Activated T-helper 17 cell treated with anti-CD3 and anti-CD28 coated beads, Interleukin-2, amount 50 U/mL, for 72 hours (primary cell): Measurements from ENCODE around the gene TCF21. TPM values are rescaled to one million over a fixed set of nuclear protein-coding genes. Genes with fewer than 3 reads are reported as not detected.

ENCODE experiments used
- ATAC-seq: fragments of 150-1000 bp; cut with Tn5 transposase; replicated peaks from 2 replicates; pipeline ENCODE4 v1.10.0; 2021; ENCODE audit warnings: mild to moderate bottlenecking, moderate library complexity
- H3K27ac Mint-ChIP-seq: one replicate; pipeline ENCODE4 v1.8.0; 2022; ENCODE audit warnings: mixed read lengths
- H3K27me3 Mint-ChIP-seq: one replicate; pipeline ENCODE4 v1.8.0; 2022; ENCODE audit warnings: mixed read lengths
- H3K36me3 Mint-ChIP-seq: one replicate; pipeline ENCODE4 v1.8.0; 2022; ENCODE audit warnings: low read depth, mild to moderate bottlenecking, mixed read lengths
- H3K4me1 Mint-ChIP-seq: one replicate; pipeline ENCODE4 v1.8.0; 2022; ENCODE audit warnings: mixed read lengths
- H3K4me3 Mint-ChIP-seq: one replicate; pipeline ENCODE4 v1.8.0; 2022; ENCODE audit warnings: mild to moderate bottlenecking, mixed read lengths
- H3K9me3 Mint-ChIP-seq: one replicate; pipeline ENCODE4 v1.8.0; 2022; ENCODE audit warnings: mixed read lengths
- total RNA-seq, 2 donors: library from RNA; stranded (reverse); gene quantifications; one replicate each; pipeline ENCODE4 v1.2.3, GENCODE V29; 2022

Gene TCF21
- total RNA-seq, 2 donors from 2014 or later, result not detected

GRCh38 chr6:133877116-133877515 lies 11.8 kb upstream of the TCF21 start:
- peaks cover 32% of the 10 kb centered on the region for H3K27me3 Mint-ChIP-seq
- no peak overlapping the region for H3K4me3 Mint-ChIP-seq
- H3K36me3 Mint-ChIP-seq, result no peaks in the 10 kb centered on the region
- H3K27ac Mint-ChIP-seq, result no peak overlapping the region
- no peaks in the 10 kb centered on the region for H3K4me1 Mint-ChIP-seq
- no peak for ATAC-seq
- H3K9me3 Mint-ChIP-seq, result no peaks in the 10 kb centered on the region

- no peaks in the 10 kb centered on the region for H3K36me3 Mint-ChIP-seq
- ATAC-seq, result no peak
Observed at GRCh38 chr6:133880006-133880405, 8.9 kb upstream of the TCF21 start.

GRCh38 chr6:133880896-133881295 lies 8.0 kb upstream of the TCF21 start:
- H3K4me1 Mint-ChIP-seq, result no peaks in the 10 kb centered on the region
- no peak for ATAC-seq
- H3K27ac Mint-ChIP-seq, result no peak overlapping the region
- H3K27me3 Mint-ChIP-seq, result peaks cover 44% of the 10 kb centered on the region
- H3K9me3 Mint-ChIP-seq, result no peaks in the 10 kb centered on the region
- H3K4me3 Mint-ChIP-seq, result no peak overlapping the region
- H3K36me3 Mint-ChIP-seq, result no peaks in the 10 kb centered on the region

More at GRCh38 chr6:133880006-133880405, 8.9 kb upstream of the TCF21 start:
- Mint-ChIP-seq H3K4me3 (no peak overlapping the region), H3K27ac (no peak overlapping the region), H3K27me3 (peaks cover 44% of the 10 kb centered on the region), H3K4me1 (no peaks in the 10 kb centered on the region), H3K9me3 (no peaks in the 10 kb centered on the region)

GRCh38 chr6:133886104-133886775 lies 2.7 kb upstream of the TCF21 start:
- H3K27ac Mint-ChIP-seq, result no peak overlapping the region
- H3K36me3 Mint-ChIP-seq, result no peaks in the 10 kb centered on the region
- H3K4me1 Mint-ChIP-seq, result peaks cover 12% of the 10 kb centered on the region
- H3K9me3 Mint-ChIP-seq, result peaks cover 4% of the 10 kb centered on the region
- no peak for ATAC-seq
- peaks cover 63% of the 10 kb centered on the region for H3K27me3 Mint-ChIP-seq
- H3K4me3 Mint-ChIP-seq, result no peak overlapping the region

GRCh38 chr6:133887156-133887879 lies 1.6 kb upstream of the TCF21 start:
- no peak overlapping the region for H3K27ac Mint-ChIP-seq
- peaks cover 72% of the 10 kb centered on the region for H3K27me3 Mint-ChIP-seq
- peaks cover 12% of the 10 kb centered on the region for H3K4me1 Mint-ChIP-seq
- no peak for ATAC-seq
- H3K4me3 Mint-ChIP-seq, result no peak overlapping the region
- H3K9me3 Mint-ChIP-seq, result peaks cover 4% of the 10 kb centered on the region
- H3K36me3 Mint-ChIP-seq, result no peaks in the 10 kb centered on the region

GRCh38 chr6:133887880-133888230 lies 1.1 kb upstream of the TCF21 start:
- Mint-ChIP-seq H3K9me3 (peaks cover 4% of the 10 kb centered on the region), H3K4me3 (no peak overlapping the region), H3K27ac (no peak overlapping the region), H3K27me3 (peaks cover 70% of the 10 kb centered on the region), H3K4me1 (peaks cover 12% of the 10 kb centered on the region), H3K36me3 (peaks cover under 1% of the 10 kb centered on the region)
- ATAC-seq, result no peak

- peaks cover 4% of the 10 kb centered on the region for H3K9me3 Mint-ChIP-seq
- ATAC-seq, result peak; percentile 21
- no peak overlapping the region for H3K27ac Mint-ChIP-seq
- peaks cover 77% of the 10 kb centered on the region for H3K27me3 Mint-ChIP-seq
- peaks cover 9% of the 10 kb centered on the region for H3K36me3 Mint-ChIP-seq
- H3K4me1 Mint-ChIP-seq, result peaks cover 17% of the 10 kb centered on the region
- H3K4me3 Mint-ChIP-seq, result peak overlapping the region; percentile 31
Observed at GRCh38 chr6:133889557-133890403, 867 bp downstream of the TCF21 start.

GRCh38 chr6:133890711-133891148 lies 1.8 kb downstream of the TCF21 start:
- peaks cover 79% of the 10 kb centered on the region for H3K27me3 Mint-ChIP-seq
- no peak for ATAC-seq
- no peak overlapping the region for H3K27ac Mint-ChIP-seq
- H3K4me1 Mint-ChIP-seq, result peaks cover 17% of the 10 kb centered on the region
- peaks cover 9% of the 10 kb centered on the region for H3K36me3 Mint-ChIP-seq
- peak overlapping the region; percentile 74 for H3K4me3 Mint-ChIP-seq
- peaks cover 4% of the 10 kb centered on the region for H3K9me3 Mint-ChIP-seq

- Mint-ChIP-seq H3K9me3 (peaks cover 4% of the 10 kb centered on the region), H3K27ac (no peak overlapping the region), H3K4me3 (peak overlapping the region; percentile 74), H3K27me3 (peaks cover 78% of the 10 kb centered on the region), H3K4me1 (peaks cover 17% of the 10 kb centered on the region), H3K36me3 (peaks cover 9% of the 10 kb centered on the region)
- ATAC-seq, result peak; percentile 40
Observed at GRCh38 chr6:133891149-133891926, 2.4 kb downstream of the TCF21 start.

- no peak for ATAC-seq
- Mint-ChIP-seq H3K9me3 (peaks cover 4% of the 10 kb centered on the region), H3K36me3 (peaks cover 9% of the 10 kb centered on the region), H3K27me3 (peaks cover 81% of the 10 kb centered on the region), H3K4me1 (peaks cover 17% of the 10 kb centered on the region), H3K4me3 (peak overlapping the region; percentile 74), H3K27ac (no peak overlapping the region)
Observed at GRCh38 chr6:133891927-133892812, 3.3 kb downstream of the TCF21 start.

- H3K4me1 Mint-ChIP-seq, result peaks cover 17% of the 10 kb centered on the region
- H3K9me3 Mint-ChIP-seq, result peaks cover 4% of the 10 kb centered on the region
- ATAC-seq, result no peak
- H3K27me3 Mint-ChIP-seq, result peaks cover 76% of the 10 kb centered on the region
- H3K36me3 Mint-ChIP-seq, result peaks cover 9% of the 10 kb centered on the region
- no peak overlapping the region for H3K27ac Mint-ChIP-seq
- peak overlapping the region; percentile 23 for H3K4me3 Mint-ChIP-seq
Observed at GRCh38 chr6:133892813-133893691, 4.1 kb downstream of the TCF21 start.

- Mint-ChIP-seq H3K4me1 (peaks cover 10% of the 10 kb centered on the region), H3K36me3 (peaks cover 9% of the 10 kb centered on the region), H3K9me3 (no peaks in the 10 kb centered on the region), H3K4me3 (no peak overlapping the region), H3K27ac (no peak overlapping the region), H3K27me3 (peaks cover 75% of the 10 kb centered on the region)
- no peak for ATAC-seq
Observed at GRCh38 chr6:133893946-133894345, 5.0 kb downstream of the TCF21 start.
